MM.1S (cell line): Measurements from ENCODE around the gene TMEM219.

Experiments used
- DNase-seq: peaks from one replicate; pipeline ENCODE4 v3.0.0-alpha.2; 2015
- H2AFZ ChIP-seq: fragments of 300-600 bp; sonication (generic); 2 replicates; pipeline ENCODE4 v1.6.0; 2016; ENCODE audit warnings: antibody characterized with exemption, low read length
- H3F3A ChIP-seq: fragments of 300-600 bp; sonication (generic); 2 replicates; pipeline ENCODE4 v1.6.1; 2016; ENCODE audit warnings: mild to moderate bottlenecking, antibody characterized with exemption, low read length, moderate library complexity, mixed read lengths; ENCODE audit not compliant: insufficient read depth
- H3K27ac ChIP-seq: fragments of 300-600 bp; sonication (generic); 2 replicates; pipeline ENCODE4 v1.5.1; 2016; ENCODE audit warnings: mild to moderate bottlenecking, low read length
- H3K27me3 ChIP-seq: fragments of 300-600 bp; sonication (generic); replicated peaks from 2 replicates; pipeline ENCODE4 v1.6.0; 2016; ENCODE audit warnings: low read length; ENCODE audit not compliant: insufficient read depth
- H3K36me3 ChIP-seq: fragments of 300-600 bp; sonication (generic); replicated peaks from 2 replicates; pipeline ENCODE4 v1.6.1; 2016; ENCODE audit warnings: mild to moderate bottlenecking, low read length, mixed read lengths; ENCODE audit not compliant: insufficient read depth
- H3K4me1 ChIP-seq: fragments of 300-600 bp; sonication (generic); 2 replicates; pipeline ENCODE4 v1.6.1; 2016; ENCODE audit warnings: low read length, mixed read lengths
- H3K4me2 ChIP-seq: fragments of 300-600 bp; sonication (generic); 2 replicates; pipeline ENCODE4 v1.6.0; 2016; ENCODE audit warnings: low read depth, low read length
- H3K4me3 ChIP-seq: fragments of 300-600 bp; sonication (generic); 2 replicates; pipeline ENCODE4 v1.5.1; 2016; ENCODE audit warnings: low read length, mixed read lengths
- H3K79me2 ChIP-seq: fragments of 300-600 bp; sonication (generic); 2 replicates; pipeline ENCODE4 v1.6.1; 2016; ENCODE audit warnings: mixed run types, low read length, mixed read lengths
- H3K9ac ChIP-seq: fragments of 300-600 bp; sonication (generic); 2 replicates; pipeline ENCODE4 v1.6.1; 2016; ENCODE audit warnings: low read length, mixed read lengths
- H3K9me2 ChIP-seq: fragments of 300-600 bp; sonication (generic); replicated peaks from 2 replicates; pipeline ENCODE4 v1.6.1; 2016; ENCODE audit warnings: mild to moderate bottlenecking, low read length, mixed read lengths; ENCODE audit not compliant: insufficient read depth
- H3K9me3 ChIP-seq: fragments of 300-600 bp; sonication (generic); replicated peaks from 2 replicates; pipeline ENCODE4 v1.6.1; 2016; ENCODE audit warnings: mild to moderate bottlenecking, low read length, mixed read lengths; ENCODE audit not compliant: insufficient read depth
- H4K20me1 ChIP-seq: fragments of 300-600 bp; sonication (generic); 2 replicates; pipeline ENCODE4 v1.6.1; 2016; ENCODE audit warnings: mild to moderate bottlenecking, low read length, moderate library complexity, mixed read lengths; ENCODE audit not compliant: insufficient read depth
- EZH2 ChIP-seq: fragments of 300-600 bp; sonication (generic); optimal IDR thresholded peaks from 2 replicates; pipeline ENCODE3; 2017; ENCODE audit warnings: low read depth, mild to moderate bottlenecking, antibody characterized with exemption, low read length, mixed read lengths
- EZH2phosphoT487 ChIP-seq: fragments of 300-600 bp; sonication (generic); IDR thresholded peaks from 2 replicates; pipeline ENCODE4 v1.6.1; 2018; ENCODE audit warnings: antibody characterized with exemption, low read length
- TF ChIP-seq, protein P1 (sequence below): fragments of 300-600 bp; sonication (generic); IDR thresholded peaks from 2 replicates; pipeline ENCODE4 v1.5.1; 2016; ENCODE audit warnings: antibody characterized with exemption, low read length, mixed read lengths

Gene TMEM219

DNA sequence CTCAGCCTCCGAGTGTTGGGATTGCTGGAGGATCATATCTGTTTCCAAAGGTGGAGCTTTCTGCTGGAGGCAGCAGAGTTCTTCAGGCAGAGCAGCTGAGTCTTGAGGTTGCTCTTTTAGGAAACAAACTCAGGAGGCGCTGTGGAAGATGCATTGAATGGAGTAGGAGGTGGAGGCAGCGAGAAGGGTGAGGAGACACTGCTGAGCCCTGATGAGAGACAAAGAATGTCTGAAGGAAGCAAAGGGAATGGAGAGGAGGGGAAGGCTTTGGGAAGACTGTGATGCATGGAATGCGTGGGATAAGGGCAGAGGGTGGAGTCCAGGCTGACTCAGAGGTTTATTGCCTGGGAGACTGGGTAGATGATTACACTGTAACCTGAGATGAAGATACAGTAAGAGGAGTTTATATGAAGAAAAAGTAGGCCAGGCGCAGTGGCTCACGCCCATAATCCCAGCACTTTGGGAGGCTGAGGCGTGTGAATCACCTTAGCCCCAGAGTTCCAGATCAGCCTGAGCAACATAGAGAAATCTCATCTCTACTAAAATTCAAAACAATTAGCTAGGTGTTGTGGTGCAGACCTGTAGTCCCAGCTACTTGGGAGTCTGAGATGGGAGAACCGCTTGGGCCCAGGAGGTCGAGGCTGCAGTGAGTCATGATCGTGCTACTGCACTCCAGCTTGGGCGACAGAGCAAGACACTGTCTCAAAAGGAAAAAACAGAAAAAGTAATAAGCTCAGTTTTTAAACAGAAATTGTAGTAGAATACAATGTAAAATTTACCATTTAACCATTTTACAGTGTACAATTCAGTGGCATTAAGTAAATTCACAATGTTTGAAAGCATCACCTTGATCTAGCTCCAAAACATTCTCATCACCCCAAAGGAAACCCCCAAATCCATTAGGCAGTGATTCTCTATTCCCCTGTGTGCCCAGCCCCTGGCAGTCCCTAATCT lies 17.8 kb upstream of the TMEM219 start:
- Histone ChIP-seq H3K9me3 (no peaks in the 10 kb centered on the region), H4K20me1 (no peaks in the 10 kb centered on the region), H3K4me3 (no peak overlapping the region), H3K9me2 (no peaks in the 10 kb centered on the region), H3K9ac (no peak overlapping the region), H3K4me1 (no peaks in the 10 kb centered on the region), H3F3A (no peaks in the 10 kb centered on the region), H3K4me2 (no peak overlapping the region), H3K27ac (no peak overlapping the region), H2AFZ (no peak overlapping the region), H3K79me2 (no peaks in the 10 kb centered on the region), H3K36me3 (no peaks in the 10 kb centered on the region), H3K27me3 (peaks cover 6% of the 10 kb centered on the region)
- TF ChIP-seq EZH2 (no peak), EZH2phosphoT487 (no peak)
- TF ChIP-seq, protein P1, sequence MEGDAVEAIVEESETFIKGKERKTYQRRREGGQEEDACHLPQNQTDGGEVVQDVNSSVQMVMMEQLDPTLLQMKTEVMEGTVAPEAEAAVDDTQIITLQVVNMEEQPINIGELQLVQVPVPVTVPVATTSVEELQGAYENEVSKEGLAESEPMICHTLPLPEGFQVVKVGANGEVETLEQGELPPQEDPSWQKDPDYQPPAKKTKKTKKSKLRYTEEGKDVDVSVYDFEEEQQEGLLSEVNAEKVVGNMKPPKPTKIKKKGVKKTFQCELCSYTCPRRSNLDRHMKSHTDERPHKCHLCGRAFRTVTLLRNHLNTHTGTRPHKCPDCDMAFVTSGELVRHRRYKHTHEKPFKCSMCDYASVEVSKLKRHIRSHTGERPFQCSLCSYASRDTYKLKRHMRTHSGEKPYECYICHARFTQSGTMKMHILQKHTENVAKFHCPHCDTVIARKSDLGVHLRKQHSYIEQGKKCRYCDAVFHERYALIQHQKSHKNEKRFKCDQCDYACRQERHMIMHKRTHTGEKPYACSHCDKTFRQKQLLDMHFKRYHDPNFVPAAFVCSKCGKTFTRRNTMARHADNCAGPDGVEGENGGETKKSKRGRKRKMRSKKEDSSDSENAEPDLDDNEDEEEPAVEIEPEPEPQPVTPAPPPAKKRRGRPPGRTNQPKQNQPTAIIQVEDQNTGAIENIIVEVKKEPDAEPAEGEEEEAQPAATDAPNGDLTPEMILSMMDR: no peak
- no peak for DNase-seq

GRCh38 chr16:29947897-29948296 lies 14.0 kb upstream of the TMEM219 start:
- H3K79me2 ChIP-seq: no peaks in the 10 kb centered on the region
- H3K4me1 ChIP-seq: no peaks in the 10 kb centered on the region
- H3K9ac ChIP-seq: no peak overlapping the region
- no peak overlapping the region for H3K4me3 ChIP-seq
- H3K9me3 ChIP-seq: no peaks in the 10 kb centered on the region
- DNase-seq: no peak
- no peaks in the 10 kb centered on the region for H3K9me2 ChIP-seq
- H3K36me3 ChIP-seq: no peaks in the 10 kb centered on the region
- no peak overlapping the region for H2AFZ ChIP-seq
- H3K27me3 ChIP-seq: no peaks in the 10 kb centered on the region; the same call in 1 of the 2 replicates
- H4K20me1 ChIP-seq: no peaks in the 10 kb centered on the region
- no peak overlapping the region for H3K27ac ChIP-seq
- H3K4me2 ChIP-seq: no peak overlapping the region
- H3F3A ChIP-seq: no peaks in the 10 kb centered on the region
- TF ChIP-seq, protein P1: no peak
- no peak for TF ChIP-seq EZH2
- TF ChIP-seq EZH2phosphoT487: no peak

DNA sequence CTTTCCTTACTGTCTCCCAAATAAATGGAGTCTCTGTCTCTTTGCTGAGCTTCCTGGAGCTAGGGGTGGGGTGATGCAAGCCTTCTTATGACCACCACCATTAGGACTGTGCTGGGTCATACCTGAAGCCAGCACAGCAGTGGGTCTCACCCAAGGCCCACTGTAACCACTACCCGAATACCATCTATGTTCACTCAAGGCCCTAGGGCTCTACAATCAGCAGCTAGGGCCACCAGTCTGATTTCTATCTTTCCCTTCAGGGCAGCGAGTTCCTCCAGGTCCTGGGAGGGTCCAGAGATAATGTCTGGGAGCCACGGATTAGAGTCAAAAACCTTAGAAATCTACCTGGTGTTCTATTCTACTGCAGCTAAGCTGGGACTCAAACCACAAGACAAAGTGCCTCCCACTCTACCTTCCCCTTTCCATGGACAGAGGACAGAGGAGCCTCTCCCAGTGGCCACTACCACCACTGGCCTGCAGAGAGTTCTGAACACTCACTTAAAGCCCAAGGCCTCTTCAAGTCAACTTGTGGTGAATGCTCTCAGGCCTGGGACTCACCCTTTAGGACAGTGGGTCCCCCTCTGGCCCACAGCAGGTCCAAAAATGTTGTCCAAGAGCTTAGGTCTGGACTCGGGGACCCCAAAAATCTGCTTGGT lies 10.9 kb upstream of the TMEM219 start:
- H3K9me2 ChIP-seq: no peaks in the 10 kb centered on the region
- no peak overlapping the region for H3K9ac ChIP-seq
- no peak overlapping the region for H3K4me3 ChIP-seq
- H3K9me3 ChIP-seq: no peaks in the 10 kb centered on the region
- DNase-seq: no peak
- H3K27ac ChIP-seq: no peak overlapping the region
- TF ChIP-seq EZH2 (no peak), EZH2phosphoT487 (no peak)
- TF ChIP-seq, protein P1: no peak
- H3F3A ChIP-seq: 0 out of 2 replicates have a peak, but pooled peaks cover 3% of the 10 kb centered on the region
- no peaks in the 10 kb centered on the region for H3K36me3 ChIP-seq
- no peaks in the 10 kb centered on the region for H4K20me1 ChIP-seq
- no peak overlapping the region for H3K4me2 ChIP-seq
- no peaks in the 10 kb centered on the region for H3K79me2 ChIP-seq
- no peaks in the 10 kb centered on the region; the same call in 1 of the 2 replicates for H3K27me3 ChIP-seq
- H2AFZ ChIP-seq: no peak overlapping the region
- H3K4me1 ChIP-seq: peaks cover 4% of the 10 kb centered on the region
